Small intestine (tissue), 7 donors: Measurements from ENCODE around the gene TTC24. TPM values are rescaled to one million over a fixed set of nuclear protein-coding genes. Genes with fewer than 3 reads are reported as not detected.
"Not testable (repeated sequence)": the region's sequence is repeated elsewhere in the genome, so short reads cannot be mapped to it uniquely, and the experiment has no call there.

Experiments
- DNase-seq, 2 donors: peaks; one replicate each; pipeline versions ENCODE4 v3.0.0 to v3.0.0-alpha.2; 2013
- FAIRE-seq: peaks from 2 replicates; lab custom pipeline; 2012; peaks lifted over from hg19 to GRCh38; lab: Jason Lieb, UNC
- H3K27ac ChIP-seq, 3 donors: one replicate each; pipeline ENCODE4 v1.5.1; 2013; ENCODE audit warnings: low read length in 2 of 3, mild to moderate bottlenecking in 2 of 3, control low read depth in 1 of 3, inconsistent platforms in 1 of 3, low read depth in 1 of 3, moderate library complexity in 1 of 3
- H3K27me3 ChIP-seq, 3 donors: one replicate each; pipeline ENCODE4 v1.6.1; 2013; ENCODE audit warnings: low read length in 3 of 3, inconsistent platforms in 1 of 3; ENCODE audit not compliant: control insufficient read depth in 3 of 3, insufficient read depth in 3 of 3
- H3K36me3 ChIP-seq, 3 donors: one replicate each; pipeline ENCODE4 v1.6.1; 2013; ENCODE audit warnings: low read length in 3 of 3, inconsistent platforms in 1 of 3, low read depth in 1 of 3, mild to moderate bottlenecking in 1 of 3, moderate library complexity in 1 of 3; ENCODE audit not compliant: control insufficient read depth in 3 of 3, insufficient read depth in 2 of 3
- H3K4me1 ChIP-seq, 3 donors: one replicate each; pipeline ENCODE4 v1.6.1; 2013; ENCODE audit warnings: low read length in 2 of 3, inconsistent platforms in 1 of 3, low read depth in 1 of 3, mild to moderate bottlenecking in 1 of 3, moderate library complexity in 1 of 3; ENCODE audit not compliant: control insufficient read depth in 3 of 3, insufficient read depth in 2 of 3
- H3K4me3 ChIP-seq, 3 donors: one replicate each; pipeline ENCODE4 v1.5.1; 2013; ENCODE audit warnings: low read length in 3 of 3, control low read depth in 1 of 3, inconsistent platforms in 1 of 3, low read depth in 1 of 3, mild to moderate bottlenecking in 1 of 3, moderate library complexity in 1 of 3
- H3K9me3 ChIP-seq, 2 donors: one replicate each; pipeline ENCODE4 v1.6.1; 2013; ENCODE audit warnings: low read depth in 1 of 2, low read length in 1 of 2; ENCODE audit not compliant: control insufficient read depth in 2 of 2, insufficient read depth in 1 of 2
- WGBS, 3 donors: extraction: QIAGEN DNeasy Blood & Tissue Kit; methylation state at CpG; one replicate each; pipeline ENCODE4 v1.1.7; 2013; 5-methylcytosine and 5-hydroxymethylcytosine counted together
- polyA plus RNA-seq, 4 donors: library from polyadenylated mRNA; stranded (reverse) in 3 of 4; unstranded in 1 of 4; fragments of 200-250 nt in 3 of 4; fragments of 120-200 nt in 1 of 4; gene quantifications; one replicate each; pipeline versions ENCODE4 v1.2.1 to v1.2.3, GENCODE V29; 2013
- donor health status: healthy with polysubstance abuse.
- donor health status: control.
- donor health status: control.
- donor health status: Bipolar disorder and iron deficiency.
- donor health status: healthy.

The TTC24 gene
- polyA plus RNA-seq, 4 donors = 0.18 to 0.19 TPM; not detected in 2

GRCh38 chr1:156551066-156551643, 28.4 kb upstream of the TTC24 start:
- Histone ChIP-seq H3K36me3 (peaks cover 0 to 51% (median 0%) of the 10 kb centered on the region in 3 donors), H3K27me3 (no peaks in the 10 kb centered on the region), H3K9me3 (no peaks in the 10 kb centered on the region), H3K27ac (no peak overlapping the region), H3K4me1 (no peaks in the 10 kb centered on the region), H3K4me3 (no peak overlapping the region)
- DNase-seq (no peak), FAIRE-seq (no peak)
- WGBS, 3 donors = 80 to 84% (median 82%) methylated on average over 3 of the region's 3 CpGs

- no peak overlapping the region for H3K4me3 ChIP-seq
- FAIRE-seq (no peak), DNase-seq (no peak)
- peaks cover 0 to 54% (median 0%) of the 10 kb centered on the region in 3 donors for H3K36me3 ChIP-seq
- 91 to 94% (median 91%) methylated on average over 6 of the region's 6 CpGs for WGBS, 3 donors
- no peaks in the 10 kb centered on the region for H3K4me1 ChIP-seq
- no peaks in the 10 kb centered on the region for H3K9me3 ChIP-seq
- no peak overlapping the region for H3K27ac ChIP-seq
- no peaks in the 10 kb centered on the region for H3K27me3 ChIP-seq
Observed at GRCh38 chr1:156551869-156552268, 27.7 kb upstream of the TTC24 start.

DNA sequence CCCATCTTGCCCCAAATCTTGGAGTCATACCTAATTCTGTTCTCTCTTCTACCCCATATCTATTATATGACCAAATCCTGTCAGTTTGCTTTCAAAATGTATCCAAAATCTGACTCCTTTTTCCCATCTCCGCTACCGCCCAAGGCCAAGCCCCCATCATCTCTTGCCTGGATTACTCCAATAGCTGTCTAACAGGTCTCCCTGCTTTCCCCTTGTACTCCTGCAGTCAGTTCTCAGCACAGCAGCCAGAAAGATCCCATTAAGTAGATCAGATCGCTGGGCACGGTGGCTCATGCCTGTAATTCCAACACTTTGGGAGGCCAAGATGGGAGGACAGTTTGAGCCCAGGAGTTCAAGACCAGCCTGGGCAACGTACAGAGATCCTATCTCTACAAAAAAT, 27.0 kb upstream of the TTC24 start:
- no peak overlapping the region for H3K4me3 ChIP-seq
- H3K27me3 ChIP-seq = no peaks in the 10 kb centered on the region
- FAIRE-seq (no peak), DNase-seq (no peak)
- H3K4me1 ChIP-seq = no peaks in the 10 kb centered on the region
- H3K9me3 ChIP-seq = no peaks in the 10 kb centered on the region
- no peak overlapping the region for H3K27ac ChIP-seq
- peaks cover 0 to 53% (median 0%) of the 10 kb centered on the region in 3 donors for H3K36me3 ChIP-seq
- WGBS, 3 donors = 76 to 79% (median 78%) methylated on average over 5 of the region's 5 CpGs

- 67 to 97% (median 81%) methylated on average over 4 of the region's 4 CpGs for WGBS, 3 donors
- not testable (repeated sequence) for DNase-seq, H3K4me1 ChIP-seq, H3K9me3 ChIP-seq, H3K4me3 ChIP-seq, H3K27me3 ChIP-seq, H3K27ac ChIP-seq, FAIRE-seq
- peaks cover 0 to 51% (median 0%) of the 10 kb centered on the region in 3 donors for H3K36me3 ChIP-seq
Observed at GRCh38 chr1:156552937-156553336, 26.6 kb upstream of the TTC24 start.

GRCh38 chr1:156553860-156554485, 25.6 kb upstream of the TTC24 start:
- H3K27ac ChIP-seq = no peak overlapping the region
- H3K4me3 ChIP-seq = no peak overlapping the region
- FAIRE-seq (no peak), DNase-seq (no peak)
- peaks cover 0 to 40% (median 0%) of the 10 kb centered on the region in 3 donors for H3K36me3 ChIP-seq
- H3K27me3 ChIP-seq = no peaks in the 10 kb centered on the region
- H3K9me3 ChIP-seq = no peaks in the 10 kb centered on the region
- no peaks in the 10 kb centered on the region for H3K4me1 ChIP-seq
- WGBS, 3 donors = 89 to 93% (median 93%) methylated on average over 6 of the region's 6 CpGs

GRCh38 chr1:156554971-156555370, 24.6 kb upstream of the TTC24 start:
- WGBS, 3 donors = 83 to 84% (median 84%) methylated on average over 8 of the region's 8 CpGs
- no peak for FAIRE-seq

DNA sequence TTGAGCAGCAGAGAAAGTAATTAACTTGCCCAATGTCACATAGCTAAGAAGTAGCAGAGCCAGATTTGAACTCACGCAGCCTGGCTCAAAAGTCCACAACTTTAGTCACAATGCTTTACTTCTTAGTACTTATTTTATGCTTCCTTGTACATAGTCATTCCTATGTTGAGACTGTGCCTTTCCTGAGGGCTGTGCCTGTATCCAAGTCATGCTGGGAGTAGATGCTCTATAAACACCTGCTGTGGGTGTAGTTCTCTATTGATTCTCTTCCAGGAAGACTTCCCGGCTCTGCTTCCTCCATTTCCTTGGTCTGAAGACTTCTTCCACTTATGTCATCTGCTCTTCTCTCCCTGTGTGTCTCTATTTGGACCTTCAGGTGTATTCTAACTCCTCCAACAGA, 23.8 kb upstream of the TTC24 start:
- FAIRE-seq (no peak), DNase-seq (no peak)
- 56 to 92% (median 85%) methylated on average over 2 of the region's 2 CpGs for WGBS, 3 donors

More at GRCh38 chr1:156554971-156555370, 24.6 kb upstream of the TTC24 start:
- no peaks in the 10 kb centered on the region for H3K4me1 ChIP-seq
- no peaks in the 10 kb centered on the region for H3K27me3 ChIP-seq
- no peak overlapping the region for H3K4me3 ChIP-seq
- H3K27ac ChIP-seq = no peak overlapping the region
- H3K36me3 ChIP-seq = peaks cover 0 to 46% (median 0%) of the 10 kb centered on the region in 3 donors
- DNase-seq = no peak
- H3K9me3 ChIP-seq = no peaks in the 10 kb centered on the region

DNA sequence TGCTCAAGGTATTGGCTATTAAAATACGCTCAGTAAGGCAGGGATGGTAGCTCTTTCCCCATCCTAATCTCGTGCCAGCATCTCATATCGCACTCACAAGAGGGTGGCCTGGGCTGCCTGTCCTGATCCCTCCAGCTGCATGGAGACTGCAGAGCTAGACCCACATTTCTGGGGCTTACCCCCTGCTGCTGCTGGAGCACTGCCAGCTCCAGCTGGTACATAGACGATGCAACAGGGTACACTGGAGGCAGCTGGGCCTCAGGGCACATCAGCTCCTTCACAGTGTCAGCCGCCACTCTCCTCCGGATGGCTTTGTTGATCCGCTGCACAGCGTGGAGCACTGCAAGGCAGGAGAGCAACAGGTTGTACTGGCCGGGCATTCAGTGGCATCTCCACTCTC, 23.2 kb upstream of the TTC24 start:
- H3K4me1 ChIP-seq = no peaks in the 10 kb centered on the region
- 80 to 81% (median 81%) methylated on average over 9 of the region's 9 CpGs for WGBS, 3 donors
- no peak overlapping the region for H3K4me3 ChIP-seq
- no peak for FAIRE-seq
- no peaks in the 10 kb centered on the region for H3K27me3 ChIP-seq
- H3K9me3 ChIP-seq = no peaks in the 10 kb centered on the region
- no peak for DNase-seq
- no peak overlapping the region for H3K27ac ChIP-seq
- peaks cover 0 to 47% (median 0%) of the 10 kb centered on the region in 3 donors for H3K36me3 ChIP-seq

More for the DNA sequence above, 23.8 kb upstream of the TTC24 start:
- no peak overlapping the region for H3K27ac ChIP-seq
- H3K9me3 ChIP-seq = no peaks in the 10 kb centered on the region
- peaks cover 0 to 46% (median 0%) of the 10 kb centered on the region in 3 donors for H3K36me3 ChIP-seq
- H3K27me3 ChIP-seq = no peaks in the 10 kb centered on the region
- no peak overlapping the region for H3K4me3 ChIP-seq
- H3K4me1 ChIP-seq = no peaks in the 10 kb centered on the region
